ENCODE data around the gene LHX3.
"Not testable (repeated sequence)": the region's sequence is repeated elsewhere in the genome, so short reads cannot be mapped to it uniquely, and the experiment has no call there.

LHX3 gene

DNA sequence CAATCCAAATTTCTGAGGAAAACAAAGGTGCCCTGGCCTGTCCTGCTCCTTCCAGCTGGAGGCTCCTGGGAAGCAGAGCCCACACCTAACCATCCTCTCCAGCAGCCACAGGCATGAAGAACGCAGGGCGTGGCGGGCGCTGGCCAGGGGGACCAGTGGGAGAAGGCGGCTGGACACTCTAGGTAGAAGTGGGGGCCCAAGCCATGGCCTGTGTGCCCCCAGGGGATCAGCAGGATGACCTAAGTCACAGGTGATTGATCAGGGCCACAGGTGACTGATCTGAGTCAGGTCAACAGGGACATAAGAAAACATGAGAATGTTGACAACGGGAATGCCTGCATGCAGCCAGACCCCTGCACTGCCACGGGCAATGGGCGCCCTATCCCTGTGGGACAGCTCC lies 37.3 kb upstream of the LHX3 start:
- no peak for DNase-seq (ENCODE audit: extremely low read depth in 1 of 2, low read depth in 1 of 2)

DNA sequence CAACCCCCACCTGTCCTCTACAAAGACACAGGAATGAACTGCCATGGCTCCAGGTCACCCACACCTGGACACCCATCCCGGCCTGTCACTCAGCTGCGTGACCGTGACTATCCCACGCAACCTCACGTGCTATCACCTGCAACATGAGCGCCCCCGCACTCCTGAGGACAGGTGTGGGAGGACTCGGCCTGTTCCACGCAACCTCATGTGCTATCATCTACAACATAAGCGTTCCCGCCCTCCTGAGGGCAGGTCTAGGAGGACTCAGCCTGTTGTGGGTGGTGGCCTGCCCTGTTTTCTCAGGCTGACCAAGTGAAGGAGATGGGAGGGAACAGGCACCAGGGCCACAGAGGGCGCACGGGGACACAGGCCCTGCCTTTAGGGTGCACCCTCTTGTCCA lies 36.6 kb upstream of the LHX3 start:
- DNase-seq (ENCODE audit: extremely low read depth in 1 of 2, low read depth in 1 of 2) = no peak

DNA sequence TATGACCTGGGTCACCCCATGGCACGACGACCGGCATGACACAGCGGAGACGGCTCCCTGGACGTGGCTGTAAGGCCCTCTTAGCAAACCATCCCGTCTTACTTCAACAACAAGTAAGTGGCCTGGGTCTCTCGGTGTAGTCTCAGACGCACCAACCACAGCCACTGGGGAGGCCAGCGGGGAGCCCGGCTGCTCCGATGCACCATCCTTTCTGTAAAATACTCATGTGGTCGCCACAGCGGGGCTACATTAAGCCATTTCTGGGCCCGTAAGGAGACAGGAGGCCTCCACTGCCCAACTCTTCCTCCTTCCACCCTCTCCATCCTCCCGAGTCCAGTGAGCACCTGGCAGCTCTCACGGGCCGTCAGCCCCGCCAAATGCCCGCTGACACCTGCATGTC lies 36.0 kb upstream of the LHX3 start:
- DNase-seq (ENCODE audit: extremely low read depth in 1 of 2, low read depth in 1 of 2) = no peak

DNA sequence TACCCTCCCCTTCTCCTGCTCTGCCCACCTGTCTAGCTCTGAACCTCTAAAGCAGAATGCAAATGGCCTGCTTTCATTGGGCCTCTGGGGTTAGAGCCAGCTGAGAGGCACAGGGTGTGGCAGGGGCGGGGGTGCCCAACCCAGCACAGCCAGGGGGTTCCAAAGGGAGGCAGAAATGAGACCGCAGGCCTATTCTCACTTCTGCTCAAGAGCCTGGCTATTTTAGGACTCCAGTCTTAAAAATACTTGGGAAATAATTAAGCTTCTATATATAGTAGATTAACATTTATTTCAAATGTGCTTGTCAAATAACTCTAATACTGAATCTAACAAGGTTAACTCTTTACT lies 35.0 kb upstream of the LHX3 start:
- DNase-seq (ENCODE audit: extremely low read depth in 1 of 2, low read depth in 1 of 2) = no peak

DNA sequence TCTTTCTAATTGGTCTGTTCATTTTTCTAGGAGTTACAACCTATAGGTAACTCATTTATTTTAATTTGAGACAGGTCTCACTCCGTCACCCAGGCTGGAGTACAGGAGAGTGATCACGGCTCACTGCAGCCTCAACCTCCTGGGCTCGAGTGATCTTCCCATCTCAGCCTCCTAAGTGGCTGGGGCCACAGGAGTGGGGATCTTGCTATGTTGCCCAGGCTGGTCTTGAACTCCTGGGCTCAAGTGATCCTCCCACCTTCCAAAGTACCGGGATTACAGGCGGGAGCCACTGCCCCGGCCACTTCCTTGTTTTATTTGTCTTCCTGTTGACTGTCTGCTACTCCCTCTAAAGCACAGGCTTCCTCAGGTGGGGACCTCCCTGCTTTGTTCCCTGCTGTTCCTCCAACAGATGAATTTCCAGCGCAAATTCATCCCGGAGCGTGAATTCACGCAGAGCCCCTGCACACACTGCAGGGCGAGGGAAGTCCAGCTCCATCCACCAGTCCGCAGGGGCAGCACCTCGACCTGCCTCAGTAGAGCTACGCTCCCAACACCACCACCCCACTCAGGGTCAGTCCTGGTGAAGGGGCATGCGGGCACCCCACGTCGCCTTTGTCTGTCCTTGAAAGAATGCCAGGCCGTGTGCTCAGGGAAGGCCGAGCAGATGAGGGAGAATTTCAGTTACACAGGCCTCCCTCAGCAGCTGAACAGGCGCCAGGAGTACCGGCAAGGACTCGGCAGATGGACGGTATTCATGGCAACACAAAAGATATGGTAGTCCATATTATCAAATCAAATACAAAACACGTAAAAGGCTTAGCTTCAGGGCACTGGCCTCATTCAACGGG lies 34.4 kb upstream of the LHX3 start:
- DNase-seq (ENCODE audit: extremely low read depth in 1 of 2, low read depth in 1 of 2) = no peak

DNA sequence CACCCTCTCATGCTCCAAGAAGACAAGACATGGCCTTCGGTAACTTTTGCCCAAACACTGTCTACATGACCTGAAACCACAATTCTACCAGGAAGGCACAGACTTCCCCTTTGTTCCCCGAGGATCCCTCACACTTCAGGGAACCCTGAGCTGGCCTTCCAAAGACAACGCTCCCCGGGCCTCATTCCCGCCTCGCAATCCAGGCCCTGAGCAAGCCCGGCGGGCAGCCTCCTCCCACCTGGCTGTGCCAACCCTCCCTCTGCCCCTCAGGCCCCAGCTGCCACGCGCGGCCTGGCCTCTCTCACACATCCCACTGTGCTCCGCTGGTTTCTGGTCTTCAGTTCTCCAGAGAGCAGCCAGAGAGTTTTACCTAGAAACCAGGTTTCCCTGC lies 33.4 kb upstream of the LHX3 start:
- no peak for DNase-seq (ENCODE audit: extremely low read depth in 1 of 2, low read depth in 1 of 2)

DNA sequence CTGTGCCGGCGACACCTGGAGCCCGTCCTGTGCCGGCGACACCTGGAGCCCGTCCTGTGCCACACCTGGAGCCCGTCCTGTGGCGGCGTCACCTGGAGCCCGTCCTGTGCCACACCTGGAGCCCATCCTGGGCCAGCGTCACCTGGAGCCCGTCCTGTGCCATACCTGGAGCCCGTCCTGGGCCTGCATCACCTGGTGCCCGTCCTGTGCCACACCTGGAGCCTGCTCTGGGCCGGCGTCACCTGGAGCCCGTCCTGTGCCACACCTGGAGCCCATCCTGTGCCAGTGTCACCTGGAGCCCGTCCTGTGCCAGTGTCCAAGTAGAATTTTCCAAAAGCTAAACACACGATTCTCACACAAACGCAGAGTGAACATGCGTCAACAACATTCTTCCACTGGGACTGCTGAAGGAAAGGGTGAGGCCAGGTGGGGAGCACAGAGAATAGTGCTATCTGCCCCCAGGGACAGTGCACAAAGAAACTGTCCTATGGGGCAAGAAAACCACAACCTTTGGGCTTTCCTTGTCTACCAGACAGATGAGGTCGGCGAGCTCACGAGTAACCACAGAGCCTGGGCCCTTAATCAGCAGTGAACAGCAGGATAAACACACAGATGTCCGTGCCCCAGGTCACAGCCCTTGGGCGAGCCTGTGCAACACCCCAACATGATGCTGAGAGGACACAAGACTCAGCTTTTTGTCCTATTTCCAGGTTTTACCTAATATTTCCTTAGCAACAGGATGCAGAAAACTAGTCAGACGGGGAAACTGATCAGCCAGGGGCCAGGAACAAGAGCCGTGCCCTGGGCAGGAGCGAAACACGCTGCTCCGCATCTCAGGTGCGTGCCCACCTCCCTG lies 32.8 kb upstream of the LHX3 start:
- no peak for DNase-seq (ENCODE audit: extremely low read depth in 1 of 2, low read depth in 1 of 2)

DNA sequence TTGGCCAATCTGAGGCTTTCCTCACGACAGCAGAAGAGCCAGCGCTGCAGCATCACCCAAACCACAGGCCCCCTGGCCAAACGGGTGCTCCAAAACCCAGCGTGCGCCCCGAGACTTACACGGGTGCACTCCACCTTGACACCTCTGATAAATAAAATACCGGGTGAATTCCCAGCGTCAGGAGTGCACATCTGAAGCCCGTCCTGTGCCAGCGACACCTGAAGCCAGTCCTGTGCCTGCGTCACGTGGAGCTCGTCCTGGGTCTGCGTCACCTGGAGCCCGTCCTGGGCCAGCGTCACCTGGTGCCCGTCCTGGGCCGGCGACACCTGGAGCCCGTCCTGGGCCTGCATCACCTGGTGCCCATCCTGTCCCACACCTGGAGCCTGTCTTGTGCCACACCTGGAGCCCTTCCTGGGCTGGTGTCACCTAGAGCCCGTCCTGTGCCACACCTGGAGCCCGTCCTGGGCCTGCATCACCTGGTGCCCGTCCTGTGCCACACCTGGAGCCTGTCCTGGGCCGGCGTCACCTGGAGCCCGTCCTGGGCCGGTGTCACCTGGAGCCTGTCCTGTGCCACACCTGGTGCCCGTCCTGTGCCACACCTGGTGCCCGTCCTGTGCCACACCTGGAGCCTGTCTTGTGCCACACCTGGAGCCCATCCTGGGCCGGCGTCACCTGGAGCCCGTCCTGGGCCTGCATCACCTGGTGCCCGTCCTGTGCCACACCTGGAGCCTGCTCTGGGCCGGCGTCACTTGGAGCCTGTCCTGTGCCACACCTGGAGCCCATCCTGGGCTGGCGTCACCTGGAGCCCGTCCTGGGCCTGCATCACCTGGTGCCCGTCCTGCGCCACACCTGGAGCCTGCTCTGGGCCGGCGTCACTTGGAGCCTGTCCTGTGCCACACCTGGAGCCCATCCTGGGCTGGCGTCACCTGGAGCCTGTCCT lies 31.8 kb upstream of the LHX3 start:
- DNase-seq (ENCODE audit: extremely low read depth in 1 of 2, low read depth in 1 of 2) = not testable (repeated sequence)

DNA sequence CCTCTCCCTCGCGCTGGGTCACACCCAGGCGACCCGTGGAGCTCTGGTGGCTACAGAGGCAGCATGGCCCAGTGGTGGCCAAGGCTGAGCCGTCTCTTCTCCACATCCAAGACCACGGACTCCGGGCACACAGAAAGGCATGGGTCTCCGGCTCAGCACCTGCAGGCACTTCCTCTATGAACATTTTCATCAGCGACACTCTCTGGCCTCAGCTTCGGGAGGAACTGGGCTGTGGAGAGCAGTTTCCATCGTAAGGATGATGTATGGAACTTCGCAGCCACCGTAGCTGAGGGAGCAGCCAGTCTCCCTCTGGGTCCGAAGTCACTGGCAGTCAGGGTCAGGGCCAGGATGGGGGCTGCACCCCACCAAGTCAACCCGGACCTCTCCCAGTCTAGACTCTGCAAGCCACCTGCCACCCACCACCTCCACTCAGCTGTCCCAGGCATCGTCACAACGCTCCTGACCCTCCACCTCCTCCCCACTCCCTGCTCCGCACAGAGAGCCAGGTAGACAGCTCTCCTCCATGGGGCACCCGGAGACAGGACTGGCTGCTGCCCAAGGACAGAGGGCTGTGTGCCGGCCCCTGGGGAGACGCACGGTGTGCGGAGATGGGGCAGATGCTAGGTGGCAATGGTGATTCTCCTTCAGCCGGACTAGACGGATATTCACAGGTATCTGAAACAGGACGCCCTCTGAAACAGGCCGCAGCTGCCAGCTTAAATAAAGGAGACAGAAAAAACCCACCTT lies 31.0 kb upstream of the LHX3 start:
- DNase-seq (ENCODE audit: extremely low read depth in 1 of 2, low read depth in 1 of 2) = no peak

DNA sequence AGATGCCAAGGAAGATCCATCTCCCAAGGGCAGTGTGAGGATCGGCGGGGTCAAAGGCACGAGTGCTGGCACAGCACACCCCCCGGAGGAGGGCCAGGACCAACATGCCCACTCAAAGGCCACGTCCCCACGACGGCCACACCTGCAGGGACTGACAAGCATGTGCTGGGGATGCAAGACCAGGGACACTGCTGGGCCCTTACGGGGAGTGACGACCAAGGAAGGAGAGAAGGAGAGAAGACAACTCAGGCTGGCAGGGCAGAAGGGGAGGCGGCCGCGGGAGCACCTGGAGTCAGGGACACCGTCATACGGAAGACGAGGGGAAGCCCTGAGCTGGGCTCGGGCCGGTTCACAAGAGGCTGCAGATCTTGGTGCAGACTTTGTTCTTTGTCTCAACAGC lies 30.2 kb upstream of the LHX3 start:
- no peak for DNase-seq (ENCODE audit: extremely low read depth in 1 of 2, low read depth in 1 of 2)

DNA sequence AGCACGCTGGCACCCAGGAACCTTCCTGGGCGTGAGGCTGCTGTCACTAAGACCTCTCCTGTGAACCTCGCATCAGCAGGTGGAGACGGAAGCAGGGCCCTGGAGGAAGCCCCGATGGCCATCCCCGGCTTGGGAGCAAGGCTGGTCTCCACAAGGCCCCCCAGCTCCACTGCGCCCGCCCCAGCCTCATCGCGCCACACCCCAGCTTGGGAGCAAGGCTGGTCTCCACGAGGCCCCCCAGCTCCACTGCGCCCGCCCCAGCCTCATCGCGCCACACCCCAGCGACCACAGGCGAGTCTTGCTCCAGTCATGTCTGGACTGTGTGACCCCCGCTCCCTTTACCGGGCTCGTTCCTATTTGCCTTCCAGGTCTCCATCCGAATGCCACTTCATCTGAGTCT lies 29.7 kb upstream of the LHX3 start:
- no peak for DNase-seq (ENCODE audit: extremely low read depth in 1 of 2, low read depth in 1 of 2)

DNA sequence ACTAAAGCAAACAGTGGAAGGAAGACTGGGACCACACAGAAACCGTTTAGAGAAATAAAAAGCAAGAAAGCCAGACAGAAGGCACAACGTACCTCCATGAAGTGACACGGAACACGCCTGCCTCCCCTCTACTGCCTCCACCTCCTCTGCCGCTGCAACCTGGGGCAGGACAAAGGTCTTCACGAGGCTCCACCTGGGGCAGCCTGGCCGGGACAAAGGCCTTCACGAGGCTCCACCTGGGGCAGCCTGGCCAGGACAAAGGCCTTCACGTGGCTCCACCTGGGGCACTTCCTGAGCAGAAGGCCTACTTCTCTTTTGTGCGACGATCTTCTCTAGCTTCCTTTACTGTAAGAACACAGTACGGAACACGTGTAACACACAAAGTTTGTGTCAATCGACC lies 28.9 kb upstream of the LHX3 start:
- no peak for DNase-seq (ENCODE audit: extremely low read depth in 1 of 2, low read depth in 1 of 2)

DNA sequence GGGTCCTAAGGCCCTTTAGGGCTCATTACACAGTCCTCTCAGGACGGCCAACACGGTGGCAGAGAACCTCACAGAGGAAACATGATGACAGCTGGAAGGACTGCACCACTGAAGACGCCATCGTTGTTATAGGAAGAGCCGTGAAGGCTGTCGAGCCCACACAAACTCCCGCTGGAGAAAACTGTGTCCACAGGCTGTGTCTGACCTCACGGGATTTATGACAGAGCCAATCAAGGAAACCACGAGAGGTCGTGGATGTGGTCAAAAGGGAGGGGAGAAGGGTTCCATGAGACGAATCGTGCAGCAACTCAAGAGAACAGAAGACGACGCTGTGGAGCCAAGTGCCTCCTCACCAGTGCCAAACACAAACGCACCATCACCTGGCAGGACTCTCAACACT lies 28.5 kb upstream of the LHX3 start:
- no peak for DNase-seq (ENCODE audit: extremely low read depth in 1 of 2, low read depth in 1 of 2)

DNA sequence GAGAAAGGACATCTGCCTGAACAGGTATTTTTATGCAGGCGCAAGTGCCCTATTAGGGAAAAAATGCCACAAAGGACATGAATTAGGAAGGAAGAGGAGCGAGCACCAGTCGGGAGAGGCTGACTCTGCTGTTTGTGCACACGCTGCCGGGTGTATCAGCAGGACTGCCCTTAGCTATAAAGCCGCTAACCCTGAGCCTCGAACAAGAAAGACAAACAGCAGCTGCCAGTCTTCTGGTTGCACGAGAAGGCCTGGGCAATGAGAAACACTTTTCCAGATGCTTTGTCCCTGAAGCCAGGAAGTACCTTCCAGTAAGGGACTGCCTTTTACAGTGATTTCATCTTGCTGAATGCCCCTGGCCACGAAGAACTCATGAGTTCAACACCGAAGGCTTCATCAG lies 28.0 kb upstream of the LHX3 start:
- DNase-seq (ENCODE audit: extremely low read depth in 1 of 2, low read depth in 1 of 2) = no peak

DNA sequence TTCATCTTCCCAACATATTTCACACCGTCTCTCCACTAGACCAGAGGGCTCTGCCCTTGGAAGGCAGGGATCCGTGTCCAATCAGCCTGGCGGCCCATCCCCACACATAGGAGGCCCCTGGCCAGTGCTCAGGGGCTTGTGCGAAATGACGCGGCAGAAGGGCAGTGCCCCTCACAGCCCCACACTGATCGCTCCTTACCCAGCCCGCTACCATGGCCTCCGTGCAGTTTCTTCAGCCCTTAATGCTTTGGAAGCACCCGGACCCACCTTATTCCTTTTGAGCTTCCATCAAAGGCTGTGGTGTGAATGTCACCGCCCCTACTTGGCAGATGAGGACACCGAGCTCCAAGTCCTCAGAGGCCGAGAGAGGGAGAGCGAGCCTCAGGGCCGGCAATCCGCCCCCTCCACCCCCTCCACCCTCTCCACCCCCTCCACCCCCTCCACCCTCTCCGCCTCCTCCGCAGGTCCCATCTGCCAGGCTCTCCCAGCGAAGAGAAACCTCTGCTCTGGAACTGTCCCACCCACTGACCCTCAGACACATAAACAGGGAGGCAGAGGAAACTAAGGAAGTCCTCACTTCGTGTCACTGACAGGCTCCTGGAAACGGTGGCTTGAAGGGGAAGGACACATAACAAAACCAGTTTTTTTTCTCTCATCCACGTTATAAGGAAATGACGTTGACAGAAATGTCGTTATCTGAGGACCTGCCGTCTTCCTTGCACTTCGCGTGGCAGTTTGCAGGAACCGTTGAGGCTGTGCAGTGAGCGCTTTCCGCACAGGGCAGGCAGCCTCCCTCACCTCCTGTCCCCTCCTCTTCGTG lies 26.8 kb upstream of the LHX3 start:
- no peak for DNase-seq (ENCODE audit: extremely low read depth in 1 of 2, low read depth in 1 of 2)

DNA sequence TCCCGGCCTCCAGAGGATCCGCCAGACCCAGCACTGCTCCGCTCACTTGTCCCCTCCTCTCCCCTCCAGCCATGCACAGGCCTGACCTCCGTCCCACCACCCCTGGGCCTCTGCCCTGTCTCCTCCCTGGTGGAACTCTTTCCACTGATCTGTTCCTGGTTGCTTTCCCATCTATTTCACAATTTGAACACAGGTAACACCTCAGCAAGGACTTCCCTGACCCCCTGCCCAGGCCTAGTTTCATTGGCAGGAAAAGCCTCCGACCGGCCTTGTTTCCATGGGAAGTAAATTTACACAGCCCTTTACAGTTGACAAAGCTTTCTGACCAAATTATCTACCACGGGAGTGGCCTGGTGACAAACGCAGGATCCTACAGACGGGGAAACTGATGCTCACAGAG lies 25.8 kb upstream of the LHX3 start:
- no peak for DNase-seq (ENCODE audit: extremely low read depth in 1 of 2, low read depth in 1 of 2)

DNA sequence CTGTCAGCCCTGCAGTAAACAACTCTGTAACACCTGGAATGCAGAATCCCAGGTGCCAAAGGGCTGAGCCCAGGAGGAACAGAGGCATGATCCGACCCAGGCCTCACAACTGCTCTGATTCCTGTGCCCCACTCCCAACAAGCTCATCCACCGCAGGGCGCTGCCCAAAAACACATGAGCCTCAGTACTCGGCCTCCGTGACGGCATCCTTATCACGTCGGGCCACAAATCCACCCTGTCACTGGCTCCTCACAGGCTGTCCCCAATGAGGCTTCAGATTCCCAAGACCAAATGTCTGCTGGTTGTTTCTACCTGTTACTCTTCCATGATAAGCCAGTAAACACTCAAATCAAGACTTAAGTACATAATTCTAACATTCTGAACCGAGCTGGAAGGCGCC lies 25.4 kb upstream of the LHX3 start:
- DNase-seq (ENCODE audit: extremely low read depth in 1 of 2, low read depth in 1 of 2) = no peak

DNA sequence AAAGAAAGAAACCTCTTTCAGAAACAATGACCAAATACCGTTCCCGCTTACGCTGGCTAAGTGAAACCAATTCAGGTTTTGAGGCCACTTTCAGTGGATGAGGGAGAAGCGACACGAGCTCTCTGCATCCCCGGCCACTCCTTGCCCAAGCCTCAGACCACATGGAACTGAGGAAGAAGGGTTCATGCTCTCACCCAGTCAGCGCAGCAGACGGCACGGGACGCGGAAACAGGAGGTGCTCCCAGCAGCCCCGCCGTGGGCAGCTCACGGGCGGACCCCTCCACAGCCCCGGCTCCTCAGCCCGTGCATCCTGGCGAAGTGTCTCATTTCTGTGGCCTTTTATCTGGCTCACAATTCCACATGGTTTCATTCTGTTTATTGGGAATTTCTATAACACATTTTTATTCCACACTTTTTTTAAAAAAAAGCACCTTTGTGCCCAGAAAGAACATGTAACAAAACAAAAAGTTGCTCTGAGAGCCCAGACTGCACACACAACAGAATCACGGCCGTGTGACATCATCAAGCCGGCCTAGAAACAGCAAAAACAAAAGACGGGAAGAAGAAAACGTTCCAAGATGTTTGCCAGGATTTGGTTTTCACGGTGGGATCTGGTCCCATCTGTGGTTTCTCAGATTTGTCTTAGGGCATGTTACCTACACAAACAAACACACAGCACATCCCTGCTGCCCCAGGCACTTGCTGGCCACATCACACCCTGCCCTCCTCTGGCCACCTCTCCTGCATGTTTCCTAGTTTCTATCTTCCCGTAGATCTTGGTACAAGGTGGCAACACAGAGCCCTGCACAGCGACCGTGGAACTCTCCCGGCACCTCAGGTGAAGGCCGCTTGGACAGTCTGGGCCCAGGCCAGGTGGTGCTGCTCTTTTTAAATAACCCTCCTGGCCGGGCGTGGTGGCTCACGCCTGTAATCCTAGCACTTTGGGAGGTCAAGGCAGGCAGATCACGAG lies 24.5 kb upstream of the LHX3 start:
- DNase-seq (ENCODE audit: extremely low read depth in 1 of 2, low read depth in 1 of 2) = no peak

All from activated CD8-positive, alpha-beta memory T cell treated with anti-CD3 and anti-CD28 coated beads for 1 hour (primary cell).